NCI-H187 treated with DMSO at 0.1 percent for 48 hours (cell line): ENCODE measurements around the gene PDE9A.

Experiments used
- DNase-seq: peaks from one replicate; lab custom pipeline; 2025; lab: John Stamatoyannopoulos, UW

The PDE9A gene

GRCh38 chr21:42740405-42740909 is 87.0 kb downstream of the PDE9A start:
- no peak for DNase-seq

DNA sequence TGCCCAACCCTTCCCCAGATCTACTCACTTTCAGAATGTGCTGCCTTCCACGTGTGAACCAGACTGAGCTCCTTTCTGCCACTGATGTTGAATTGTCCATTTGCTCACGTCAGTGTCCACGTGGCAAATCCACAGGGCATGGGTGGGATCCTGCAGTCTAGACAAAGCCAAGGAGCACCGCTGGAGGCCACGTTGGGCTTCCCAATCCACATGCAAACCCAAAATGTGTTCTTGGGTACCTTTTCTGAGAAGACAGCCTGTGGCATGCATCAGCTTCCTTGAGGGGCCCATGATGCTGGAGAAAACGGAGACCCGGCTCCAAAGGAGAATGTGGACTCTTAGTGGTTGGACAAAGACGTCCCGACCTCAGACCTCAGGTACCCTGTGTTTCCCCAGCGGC is 87.6 kb downstream of the PDE9A start:
- no peak for DNase-seq

GRCh38 chr21:42744520-42745445 is 91.4 kb downstream of the PDE9A start:
- no peak for DNase-seq

- no peak for DNase-seq
These were observed 92.3 kb downstream of the PDE9A start for GRCh38 chr21:42745511-42746239.

- DNase-seq, result no peak
These were observed 92.8 kb downstream of the PDE9A start for GRCh38 chr21:42746240-42746592.

DNA sequence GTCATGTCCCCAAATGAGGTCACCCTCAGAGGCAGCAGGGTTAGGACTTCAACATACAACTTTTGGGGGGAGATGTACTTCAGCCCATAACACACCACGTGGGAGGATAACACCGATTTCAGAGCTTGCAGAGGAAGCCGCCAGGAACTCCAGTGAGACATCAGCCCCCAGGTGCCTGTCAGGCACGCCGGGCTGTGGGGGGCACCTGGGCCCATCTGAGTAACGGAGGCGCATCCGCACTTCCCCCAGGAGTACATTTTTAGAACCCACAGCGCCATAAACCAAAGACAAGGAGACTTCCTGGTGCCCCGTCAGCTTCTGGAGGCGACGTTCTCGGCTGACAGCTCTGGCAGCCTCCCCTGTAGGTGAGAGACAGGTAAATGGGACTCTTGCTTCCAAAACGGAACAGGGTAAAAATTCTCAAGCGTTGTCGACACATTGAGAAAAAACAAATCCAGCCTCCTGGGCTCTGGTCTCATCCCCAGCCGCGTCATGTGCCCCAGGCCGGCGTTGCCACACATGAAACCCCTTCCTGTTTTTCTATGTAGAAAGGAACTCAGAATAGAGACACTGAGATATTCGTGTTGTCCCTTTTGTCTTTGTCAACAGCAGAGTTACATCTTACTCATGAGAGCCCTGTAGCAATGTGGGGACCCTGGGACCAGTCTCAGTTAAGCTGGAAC is 93.3 kb downstream of the PDE9A start:
- no peak for DNase-seq

DNA sequence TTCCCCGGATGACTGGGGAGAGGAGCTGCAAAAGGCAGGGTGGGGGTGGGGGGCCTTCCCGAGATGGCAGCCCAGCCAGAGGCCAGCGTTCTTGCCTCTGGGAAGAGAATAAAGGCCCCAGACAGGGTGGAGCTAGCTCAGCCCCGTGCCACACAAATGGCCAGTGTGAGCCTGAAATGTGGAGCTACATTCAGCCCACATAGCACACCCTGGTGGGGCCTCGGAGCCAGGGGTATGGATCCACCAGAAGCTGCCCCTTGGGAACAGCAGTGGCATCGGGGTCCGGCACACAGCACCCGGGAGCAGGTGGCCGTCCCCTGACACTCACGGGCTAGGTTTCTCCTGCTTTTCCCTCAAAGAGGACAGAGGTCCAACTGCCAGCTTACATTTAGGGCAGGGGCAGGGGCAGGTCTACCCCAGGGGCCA is 93.9 kb downstream of the PDE9A start:
- no peak for DNase-seq

DNA sequence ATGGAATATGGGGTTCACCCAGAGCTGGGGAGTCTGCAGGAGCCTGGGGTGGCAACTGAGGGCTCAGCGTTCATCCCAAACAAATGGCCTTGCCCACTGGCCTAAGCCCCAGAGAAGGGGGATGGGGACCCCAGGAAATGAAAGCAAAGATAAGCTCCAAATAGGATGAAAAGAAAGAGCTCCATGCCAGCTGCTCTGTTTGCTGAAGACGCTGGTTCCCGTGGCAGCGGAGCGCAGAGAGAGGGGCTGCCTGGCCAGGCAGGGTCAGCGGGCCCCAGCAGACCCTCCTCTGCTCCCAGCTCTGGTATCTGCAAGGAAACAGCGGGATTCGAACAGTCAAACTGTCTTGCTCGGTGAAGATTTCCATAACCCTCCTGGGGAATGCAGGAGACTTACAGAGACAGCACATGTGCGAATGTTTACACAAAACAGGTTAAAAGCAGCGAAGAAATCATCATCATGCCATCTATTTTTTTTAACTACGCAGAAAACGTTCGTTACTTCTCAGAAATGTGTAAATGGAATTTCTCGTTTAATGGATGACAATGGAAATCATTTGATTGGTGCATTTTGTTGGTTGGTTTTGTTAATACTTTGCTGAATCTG is 94.4 kb downstream of the PDE9A start:
- no peak for DNase-seq

- no peak for DNase-seq
These were observed 95.3 kb downstream of the PDE9A start for GRCh38 chr21:42748620-42749176.

DNA sequence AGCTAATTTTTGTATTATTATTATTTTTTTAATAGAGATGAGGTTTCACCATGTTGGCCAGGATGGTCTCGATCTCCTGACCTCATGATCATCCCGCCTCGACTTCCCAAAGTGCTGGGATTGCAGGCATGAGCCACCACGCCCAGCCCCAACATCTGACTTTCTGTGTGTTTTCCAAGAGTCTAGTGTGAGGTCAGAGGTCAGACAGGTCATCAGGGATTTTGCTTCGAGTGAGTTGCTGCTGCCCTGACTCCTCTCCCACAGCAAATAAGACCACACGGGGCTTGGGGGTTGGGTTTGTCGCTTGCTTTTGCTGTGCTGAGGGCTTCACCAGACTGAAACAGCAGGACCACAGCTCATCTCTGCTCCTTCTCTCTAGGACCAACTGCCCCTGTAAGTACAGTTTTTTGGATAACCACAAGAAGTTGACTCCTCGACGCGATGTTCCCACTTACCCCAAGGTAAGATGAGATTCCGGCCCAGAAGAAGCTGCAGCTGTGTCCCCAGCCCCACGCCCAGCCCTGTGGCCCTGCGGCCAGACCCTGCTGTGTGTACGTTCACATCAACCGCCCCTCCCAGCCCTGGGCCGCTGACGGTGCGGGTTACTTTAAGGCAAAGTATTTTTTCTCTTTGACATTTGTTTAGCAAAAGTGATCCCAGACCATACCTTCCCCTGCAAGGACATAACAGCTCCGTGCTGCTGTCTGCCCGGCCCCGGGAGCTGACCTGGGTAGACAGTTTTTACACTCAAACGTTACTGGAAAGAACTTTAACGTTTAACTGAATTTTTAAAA is 97.5 kb downstream of the PDE9A start:
- no peak for DNase-seq

DNA sequence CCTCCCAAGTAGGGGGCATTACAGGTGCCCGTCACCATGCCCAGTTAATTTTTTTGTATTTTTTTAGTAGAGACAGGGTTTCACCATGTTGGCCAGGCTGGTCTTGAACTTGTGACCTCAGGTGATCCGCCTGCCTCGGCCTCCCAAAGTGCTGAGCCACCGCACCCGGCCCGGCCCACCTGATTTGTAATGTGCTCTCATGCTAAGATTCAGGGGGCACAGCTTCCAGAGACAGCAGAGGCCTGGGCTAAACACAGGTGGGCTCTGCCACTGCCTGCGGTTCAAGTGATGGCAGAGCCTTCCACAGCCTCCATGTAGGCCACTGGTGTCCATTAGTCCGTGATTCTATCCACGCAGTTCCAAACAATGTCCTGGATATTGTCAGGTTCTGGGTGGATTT is 98.4 kb downstream of the PDE9A start:
- DNase-seq, result no peak

DNA sequence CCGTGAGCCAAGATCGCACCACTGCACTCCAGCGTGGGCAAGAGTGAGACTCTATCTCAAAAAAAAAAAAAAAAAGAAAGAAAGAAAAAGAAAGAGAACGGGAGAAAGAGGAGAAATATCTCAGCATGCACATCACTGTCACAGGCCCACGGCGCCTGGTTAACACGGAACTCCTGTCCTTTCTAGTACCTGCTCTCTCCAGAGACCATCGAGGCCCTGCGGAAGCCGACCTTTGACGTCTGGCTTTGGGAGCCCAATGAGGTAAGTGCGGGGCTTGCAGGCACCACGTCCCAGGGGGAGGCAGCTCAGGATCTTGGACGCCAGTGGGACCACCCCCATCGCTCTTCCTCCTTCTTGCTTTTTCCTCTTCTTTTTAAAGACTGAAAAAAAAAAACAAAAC is 100.4 kb downstream of the PDE9A start:
- DNase-seq, result no peak

GRCh38 chr21:42754270-42754933 is 101.0 kb downstream of the PDE9A start:
- no peak for DNase-seq

- DNase-seq, result no peak
These were observed 101.7 kb downstream of the PDE9A start for GRCh38 chr21:42755031-42755665.

- no peak for DNase-seq
These were observed 102.6 kb downstream of the PDE9A start for GRCh38 chr21:42755766-42756579.

DNA sequence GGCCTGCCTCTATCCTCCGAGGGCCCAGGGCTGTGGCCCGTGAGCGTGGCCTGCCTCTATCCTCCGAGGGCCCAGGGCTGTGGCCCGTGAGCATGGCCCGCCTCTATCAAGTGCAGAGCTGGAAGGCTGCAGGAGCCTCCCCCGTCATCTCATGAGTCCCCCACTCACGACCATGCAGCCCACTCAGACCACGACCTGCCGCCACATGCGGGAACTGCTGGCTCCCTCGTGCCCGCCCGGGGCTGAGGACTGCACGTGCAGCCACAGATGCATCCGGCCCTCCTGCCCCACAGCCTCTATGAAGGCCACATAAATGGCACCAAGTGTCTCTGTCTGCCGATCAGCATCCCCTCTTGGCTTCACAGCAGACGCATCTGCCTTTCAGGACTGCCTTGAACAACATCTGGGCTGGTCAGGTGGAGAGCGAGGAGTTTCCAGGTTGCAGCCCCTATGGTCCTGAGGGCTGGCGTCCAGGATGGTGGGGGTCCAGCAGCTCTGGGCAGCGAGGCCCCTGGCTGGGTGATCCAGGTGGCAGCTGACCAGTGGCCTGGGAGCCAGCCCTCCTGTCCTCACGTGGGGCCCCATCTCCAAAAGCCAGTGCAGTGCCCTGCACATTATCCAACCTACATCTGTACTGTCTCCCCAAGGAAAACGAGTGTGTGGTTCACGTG is 103.3 kb downstream of the PDE9A start:
- DNase-seq, result no peak

DNA sequence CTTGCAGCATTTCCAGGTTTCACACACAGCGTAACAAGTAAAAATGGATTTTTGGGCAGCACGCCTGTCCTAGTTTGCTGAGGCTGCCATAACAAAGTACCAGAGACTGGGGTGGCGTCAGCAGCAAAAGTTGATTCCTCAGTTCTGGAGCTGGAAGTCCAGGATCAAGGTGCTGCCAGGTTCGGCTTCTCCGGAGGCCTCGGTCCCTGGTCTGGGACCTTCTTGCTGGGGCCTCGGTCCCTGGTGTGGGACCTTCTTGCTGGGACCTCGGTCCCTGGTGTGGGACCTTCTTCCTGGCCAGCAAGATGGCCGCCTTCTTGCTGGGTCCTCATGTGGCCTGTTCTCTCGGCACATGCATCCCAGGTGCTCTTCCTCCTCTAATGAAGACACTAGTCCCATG is 104.0 kb downstream of the PDE9A start:
- DNase-seq, result no peak
